ENCODE results near the gene MINDY4.
A peak's percentile ranks its signal among the peaks of the same experiment; 100 is the strongest.

MINDY4 gene

GRCh38 chr7:30771174-30771879, at the start of gene MINDY4:
Gene MINDY4, plus strand, starts transcription at chr7:30771417. Its CDS starts 77 bp downstream, at chr7:30771494.
- DNase-seq: peak; percentile 68 to 76

GRCh38 chr7:30722187-30722586, 49.0 kb upstream of the MINDY4 start:
- no peak for DNase-seq

GRCh38 chr7:30722671-30723070, 48.5 kb upstream of the MINDY4 start:
- no peak for DNase-seq

- no peak for DNase-seq
Measured at GRCh38 chr7:30723776-30724175, 47.4 kb upstream of the MINDY4 start.

GRCh38 chr7:30726296-30727006, 44.8 kb upstream of the MINDY4 start:
- DNase-seq: peak; percentile 17 to 32

GRCh38 chr7:30727061-30727945, 43.9 kb upstream of the MINDY4 start:
- DNase-seq: peak; percentile 42 to 65

GRCh38 chr7:30728591-30729100, 42.6 kb upstream of the MINDY4 start:
- no peak for DNase-seq

- DNase-seq: no peak
Measured at GRCh38 chr7:30729642-30730041, 41.6 kb upstream of the MINDY4 start.

GRCh38 chr7:30730097-30730496, 41.1 kb upstream of the MINDY4 start:
- DNase-seq: no peak

GRCh38 chr7:30730996-30731395, 40.2 kb upstream of the MINDY4 start:
- no peak for DNase-seq

- DNase-seq: no peak
Measured at GRCh38 chr7:30731581-30731980, 39.6 kb upstream of the MINDY4 start.

GRCh38 chr7:30732606-30733005, 38.6 kb upstream of the MINDY4 start:
- DNase-seq: no peak

GRCh38 chr7:30733216-30733615, 38.0 kb upstream of the MINDY4 start:
- no peak for DNase-seq

GRCh38 chr7:30733691-30734090, 37.5 kb upstream of the MINDY4 start:
- DNase-seq: no peak

GRCh38 chr7:30734497-30734896, 36.7 kb upstream of the MINDY4 start:
- DNase-seq: no peak

- DNase-seq: no peak
Measured at GRCh38 chr7:30735631-30736030, 35.6 kb upstream of the MINDY4 start.

GRCh38 chr7:30736291-30736690, 34.9 kb upstream of the MINDY4 start:
- DNase-seq: no peak

- peak in 1 of 2 donors; percentile 22 for DNase-seq
Measured at GRCh38 chr7:30738026-30738915, 32.9 kb upstream of the MINDY4 start.

GRCh38 chr7:30739691-30740090, 31.5 kb upstream of the MINDY4 start:
- no peak for DNase-seq

GRCh38 chr7:30740417-30741181, 30.6 kb upstream of the MINDY4 start:
- DNase-seq: peak; percentile 69 to 76

GRCh38 chr7:30741289-30741688, 29.9 kb upstream of the MINDY4 start:
- no peak for DNase-seq

Measured in CD4-positive, alpha-beta T cell treated with Interleukin-4 for 1 hour (primary cell).